Measurements from ENCODE around the gene MPC2. TPM values are rescaled to one million over a fixed set of nuclear protein-coding genes. Genes with fewer than 3 reads are reported as not detected.

The MPC2 gene
- total RNA-seq, 4 donors from 2014 or later = 18.7 to 39.1 (median 33.2) TPM

DNA sequence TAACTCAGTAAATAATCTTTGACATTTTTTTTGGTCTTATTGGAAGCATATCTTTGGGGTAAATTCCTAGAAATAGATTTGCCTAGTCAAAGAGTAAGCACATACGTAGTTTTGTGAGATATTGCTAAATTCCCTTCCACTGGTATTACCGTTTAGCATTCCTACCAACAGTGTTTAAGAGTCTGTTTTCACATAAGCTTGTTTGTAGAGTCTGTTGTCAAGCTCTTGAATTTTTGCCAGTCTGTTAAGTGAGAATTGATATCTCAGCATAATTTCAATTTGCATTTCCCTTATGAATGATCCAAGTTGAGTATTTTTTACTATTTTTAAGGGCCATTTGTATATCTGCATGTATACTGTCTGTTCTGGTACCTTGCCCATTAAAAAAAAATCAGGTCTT is 37.0 kb upstream of the MPC2 start:
- no peak for TF ChIP-seq CTCF (IDR thresholded peaks at IDR 0.05)
- ATAC-seq (ENCODE audit: low FRiP score) (no peak), DNase-seq (ENCODE audit: low spot score) (no peak)

GRCh38 chr1:167968569-167968968 is 31.7 kb upstream of the MPC2 start:
- ATAC-seq (ENCODE audit: low FRiP score) = no peak
- TF ChIP-seq CTCF (IDR thresholded peaks at IDR 0.05) = no peak
- DNase-seq (ENCODE audit: low spot score) = no peak

GRCh38 chr1:167966050-167966449 is 29.2 kb upstream of the MPC2 start:
- DNase-seq (ENCODE audit: low spot score) (no peak), ATAC-seq (ENCODE audit: low FRiP score) (no peak)
- TF ChIP-seq CTCF (IDR thresholded peaks at IDR 0.05) = no peak

GRCh38 chr1:167964646-167965045 is 27.8 kb upstream of the MPC2 start:
- TF ChIP-seq CTCF (IDR thresholded peaks at IDR 0.05) = no peak
- ATAC-seq (ENCODE audit: low FRiP score) (no peak), DNase-seq (ENCODE audit: low spot score) (no peak)

DNA sequence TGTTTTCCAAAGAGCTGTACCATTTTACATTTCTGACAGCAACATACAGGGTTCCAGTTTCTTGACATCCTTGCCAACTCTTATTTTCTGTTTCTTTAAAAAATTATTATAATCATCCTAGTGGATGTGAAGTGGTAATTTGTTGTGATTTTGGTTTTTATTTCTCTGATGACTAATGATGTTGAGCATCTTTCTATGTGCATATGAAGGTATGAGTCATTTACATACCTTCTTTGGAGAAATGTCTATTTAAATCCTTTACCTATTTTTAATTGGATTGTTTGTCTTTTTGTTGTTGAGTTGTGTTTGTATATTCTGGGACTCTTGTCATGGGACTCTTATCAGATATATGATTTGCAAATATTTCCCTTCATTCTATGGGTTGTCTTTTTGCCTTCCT is 20.8 kb upstream of the MPC2 start:
- DNase-seq (ENCODE audit: low spot score) (no peak), ATAC-seq (ENCODE audit: low FRiP score) (no peak)
- no peak for TF ChIP-seq CTCF (IDR thresholded peaks at IDR 0.05)

DNA sequence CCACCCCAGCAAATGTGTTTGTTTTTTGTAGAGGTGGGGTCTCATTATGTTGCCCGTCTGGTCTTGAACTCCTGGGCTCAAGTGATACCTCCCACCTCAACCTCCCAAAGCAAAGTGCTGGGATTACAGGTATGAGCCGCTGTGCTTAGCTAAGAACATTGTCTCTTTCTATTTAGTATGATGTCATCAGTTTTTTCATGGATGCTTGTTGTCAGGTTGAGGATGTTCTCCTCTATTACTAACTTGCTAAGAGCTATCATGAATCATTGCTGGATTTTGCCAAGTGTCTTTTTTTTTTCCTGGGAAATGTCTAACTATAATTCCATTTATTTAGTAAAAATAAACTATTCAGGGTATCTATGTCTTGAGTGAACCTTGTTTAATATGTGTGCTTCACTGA is 19.0 kb upstream of the MPC2 start:
- DNase-seq (ENCODE audit: low spot score) (no peak), ATAC-seq (ENCODE audit: low FRiP score) (no peak)
- TF ChIP-seq CTCF (IDR thresholded peaks at IDR 0.05) = no peak

DNA sequence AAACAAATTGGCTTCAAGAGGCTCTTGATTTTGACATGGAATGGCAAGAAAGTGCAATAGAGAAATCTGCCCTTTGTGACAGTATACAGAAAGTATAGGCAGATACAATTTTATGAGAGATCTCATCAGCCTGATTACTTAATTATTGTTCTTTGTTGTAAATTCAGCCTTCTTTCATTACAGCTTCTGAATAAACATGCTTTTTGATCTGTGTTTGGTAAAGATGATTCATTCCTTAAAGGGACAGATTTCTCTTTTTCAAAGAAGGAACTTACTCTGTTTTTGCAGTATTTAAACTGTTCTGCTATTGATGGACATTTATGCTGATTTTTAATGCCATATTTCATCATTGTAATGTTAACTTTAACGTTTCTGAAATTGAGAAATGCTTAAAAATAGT is 13.7 kb upstream of the MPC2 start:
- TF ChIP-seq CTCF (IDR thresholded peaks at IDR 0.05) = no peak
- no peak for DNase-seq (ENCODE audit: low spot score)
- ATAC-seq (ENCODE audit: low FRiP score) = no peak
